Panc1 (cell line): ENCODE measurements around the gene PIGS. TPM values are rescaled to one million over a fixed set of nuclear protein-coding genes. Genes with fewer than 3 reads are reported as not detected.

Experiments
- ATAC-seq: fragments of 200-7000 bp; cut with Tn5 transposase; 2 replicates; pipeline ENCODE4 v1.9.1; 2020; ENCODE audit warnings: mild to moderate bottlenecking, moderate library complexity
- BruUV-seq: library from RNA; stranded (reverse); fragments of 400-500 nt; replicated peaks from 2 replicates; lab custom pipeline; 2021; lab: Mats Ljungman, UMichigan
- CTCF ChIA-PET: fragments of 300-600 bp; sonication (Branson Sonifier 250); formaldehyde crosslinking; loops from one replicate; lab custom pipeline; 2022; ENCODE audit warnings: antibody characterized with exemption; lab: Charles Lee
- POLR2A ChIA-PET: fragments of 300-600 bp; sonication (Branson Sonifier 250); formaldehyde crosslinking; loops from one replicate; lab custom pipeline; 2022; ENCODE audit warnings: antibody characterized with exemption; lab: Charles Lee
- DNase-seq: peaks from one replicate; pipeline ENCODE4 v3.0.0-alpha.2; 2010; ENCODE audit warnings: low read depth, low spot score
- H3K27ac ChIP-seq: 2 replicates; pipeline ENCODE4 v1.5.1; 2011; ENCODE audit warnings: mild to moderate bottlenecking, low read length, inconsistent platforms
- H3K27me3 ChIP-seq: fragments of 200-500 bp; sonication (Bioruptor generic); 2 replicates; pipeline ENCODE4 v1.6.0; 2014; ENCODE audit warnings: low read length, inconsistent platforms; ENCODE audit not compliant: control insufficient read depth, insufficient read depth
- H3K36me3 ChIP-seq: fragments of 200-500 bp; sonication (Bioruptor generic); 2 replicates; pipeline ENCODE4 v1.5.1; 2014; ENCODE audit warnings: inconsistent platforms, mild to moderate bottlenecking, low read length, moderate library complexity; ENCODE audit not compliant: control insufficient read depth, insufficient read depth
- H3K4me1 ChIP-seq: 2 replicates; pipeline ENCODE4 v1.5.1; 2011; ENCODE audit warnings: inconsistent platforms, mild to moderate bottlenecking, low read length, moderate library complexity; ENCODE audit not compliant: control insufficient read depth, insufficient read depth
- H3K4me3 ChIP-seq, 2 experiments: 2 replicates each; pipeline ENCODE4 v1.5.1; 2011 to 2012; ENCODE audit warnings: low read depth in 2 of 2, low read length in 2 of 2, mild to moderate bottlenecking in 2 of 2, inconsistent platforms in 1 of 2, moderate library complexity in 1 of 2
- H3K9me3 ChIP-seq: fragments of 200-500 bp; sonication (Bioruptor generic); 2 replicates; pipeline ENCODE4 v1.5.1; 2014; ENCODE audit warnings: low read depth, mild to moderate bottlenecking, inconsistent platforms, low read length, moderate library complexity; ENCODE audit not compliant: control insufficient read depth, insufficient read depth
- CTCF ChIP-seq: fragments of 450-650 bp; IDR thresholded peaks from 2 replicates; pipeline ENCODE4 v1.5.1; 2017; ENCODE audit warnings: mild to moderate bottlenecking
- POLR2AphosphoS5 ChIP-seq: IDR thresholded peaks from 2 replicates; pipeline ENCODE4 v1.6.1; 2012; ENCODE audit warnings: mild to moderate bottlenecking, low read depth, low read length, moderate library complexity
- REST ChIP-seq, 2 experiments: IDR thresholded peaks; 2 replicates each; pipeline ENCODE4 v1.6.1; 2011 to 2012; ENCODE audit warnings: low read depth in 2 of 2, control low read depth in 1 of 2, low read length in 1 of 2, mild to moderate bottlenecking in 1 of 2, moderate library complexity in 1 of 2; ENCODE audit not compliant: insufficient read depth in 1 of 2
- SIN3A ChIP-seq: IDR thresholded peaks from 2 replicates; pipeline ENCODE4 v1.6.1; 2012; ENCODE audit warnings: low read depth, mild to moderate bottlenecking, low read length, moderate library complexity, borderline replicate concordance; ENCODE audit not compliant: insufficient read depth
- TCF7L2 ChIP-seq: IDR thresholded peaks from 2 replicates; pipeline ENCODE4 v1.6.1; 2011; ENCODE audit warnings: mild to moderate bottlenecking, low read depth, low read length, inconsistent platforms
- in situ Hi-C: cut with HindIII; loops from 2 replicates; pipeline ENCODE4 v1.10.0; 2016; ENCODE audit warnings: low sequenced_read_pairs, low pct_unique_long_range_greater_than_20kb
- intact Hi-C: fragments of 100-400 bp; cut with micrococcal nuclease; formaldehyde crosslinking; loops from one replicate; pipeline ENCODE4 v1.10.0; 2022; ENCODE audit not compliant: unreplicated experiment
- total RNA-seq: library from RNA; stranded (reverse); gene quantifications from one replicate; pipeline ENCODE4 v1.2.1, GENCODE V29; 2021; ENCODE audit not compliant: unreplicated experiment

The PIGS gene
- total RNA-seq, 1 experiment from 2014 or later, result 78.8 TPM

GRCh38 chr17:28584434-28584833 is 13.1 kb upstream of the PIGS start:
- BruUV-seq, result no TSS peak
- no peaks in the 10 kb centered on the region for H3K27me3 ChIP-seq
- no peaks in the 10 kb centered on the region for H3K9me3 ChIP-seq
- DNase-seq (no peak), ATAC-seq (no peak)
- H3K27ac ChIP-seq, result no peak overlapping the region
- in situ Hi-C loops, result no loop called here
- POLR2A ChIA-PET, result no interaction called here
- intact Hi-C loops, result no loop called here
- TF ChIP-seq SIN3A (no peak), TCF7L2 (no peak), REST (IDR thresholded peaks at IDR 0.05; ENCODE audit: insufficient read depth in 1 of 2, low read depth in 2 of 2, low read length in 1 of 2) (no peak), CTCF (no peak)
- H3K36me3 ChIP-seq, result peaks cover 28% of the 10 kb centered on the region
- H3K4me3 ChIP-seq, result no peak overlapping the region
- no peaks in the 10 kb centered on the region for H3K4me1 ChIP-seq
- CTCF ChIA-PET, result no interaction called here

- ATAC-seq, result no peak
- intact Hi-C loops, result no loop called here
- DNase-seq, result no peak
- TF ChIP-seq REST (IDR thresholded peaks at IDR 0.05; ENCODE audit: insufficient read depth in 1 of 2, low read depth in 2 of 2, low read length in 1 of 2) (no peak), SIN3A (no peak), TCF7L2 (no peak), POLR2AphosphoS5 (no peak), CTCF (no peak)
- ChIA-PET POLR2A (no interaction called here), CTCF (no interaction called here)
- Histone ChIP-seq H3K36me3 (peaks cover 23% of the 10 kb centered on the region), H3K27me3 (no peaks in the 10 kb centered on the region), H3K27ac (no peak overlapping the region), H3K4me1 (no peaks in the 10 kb centered on the region), H3K4me3 (no peak overlapping the region), H3K9me3 (no peaks in the 10 kb centered on the region)
- no TSS peak for BruUV-seq
- in situ Hi-C loops, result no loop called here
These were observed 11.2 kb upstream of the PIGS start for GRCh38 chr17:28582513-28582912.
